GM15510 (cell line): ENCODE measurements around the gene RILPL1.

Experiments
- POLR2A ChIP-seq: IDR thresholded peaks from 3 replicates; pipeline ENCODE4 v1.6.1; 2011; ENCODE audit warnings: borderline replicate concordance; ENCODE audit not compliant: insufficient read length; ENCODE audit errors: extremely low read depth

RILPL1 gene

GRCh38 chr12:123533672-123534643 lies at the start of gene RILPL1:
Gene RILPL1, minus strand, starts transcription at chr12:123533719. Its CDS starts 237 bp downstream, at chr12:123533482.
- TF ChIP-seq POLR2A: no peak

GRCh38 chr12:123580772-123581171 lies 47.3 kb upstream of the RILPL1 start:
- TF ChIP-seq POLR2A: no peak

- no peak for TF ChIP-seq POLR2A
These were observed 44.7 kb upstream of the RILPL1 start for GRCh38 chr12:123578243-123578642.

GRCh38 chr12:123576611-123577010 lies 43.1 kb upstream of the RILPL1 start:
- TF ChIP-seq POLR2A: no peak

- no peak for TF ChIP-seq POLR2A
These were observed 40.4 kb upstream of the RILPL1 start for GRCh38 chr12:123573870-123574269.

- TF ChIP-seq POLR2A: no peak
These were observed 38.9 kb upstream of the RILPL1 start for GRCh38 chr12:123572391-123572790.

- TF ChIP-seq POLR2A: no peak
These were observed 37.9 kb upstream of the RILPL1 start for GRCh38 chr12:123571343-123571813.

GRCh38 chr12:123559468-123559867 lies 25.9 kb upstream of the RILPL1 start:
- TF ChIP-seq POLR2A: no peak

- TF ChIP-seq POLR2A: no peak
These were observed 17.2 kb upstream of the RILPL1 start for GRCh38 chr12:123550700-123551099.

GRCh38 chr12:123548107-123548506 lies 14.6 kb upstream of the RILPL1 start:
- no peak for TF ChIP-seq POLR2A

GRCh38 chr12:123546281-123546680 lies 12.8 kb upstream of the RILPL1 start:
- TF ChIP-seq POLR2A: no peak

GRCh38 chr12:123543541-123543940 lies 10.0 kb upstream of the RILPL1 start:
- TF ChIP-seq POLR2A: no peak

- TF ChIP-seq POLR2A: no peak
These were observed 7.6 kb upstream of the RILPL1 start for GRCh38 chr12:123540899-123541662.

GRCh38 chr12:123532808-123533649 lies 490 bp downstream of the RILPL1 start:
- no peak for TF ChIP-seq POLR2A
